HG03571 (cell line): ENCODE results near the gene GLIS2.

Experiments used
- ATAC-seq: cut with Tn5 transposase; IDR thresholded peaks from one replicate; pipeline ENCODE4 v1.9.1; 2021; ENCODE audit not compliant: unreplicated experiment

GLIS2 gene

DNA sequence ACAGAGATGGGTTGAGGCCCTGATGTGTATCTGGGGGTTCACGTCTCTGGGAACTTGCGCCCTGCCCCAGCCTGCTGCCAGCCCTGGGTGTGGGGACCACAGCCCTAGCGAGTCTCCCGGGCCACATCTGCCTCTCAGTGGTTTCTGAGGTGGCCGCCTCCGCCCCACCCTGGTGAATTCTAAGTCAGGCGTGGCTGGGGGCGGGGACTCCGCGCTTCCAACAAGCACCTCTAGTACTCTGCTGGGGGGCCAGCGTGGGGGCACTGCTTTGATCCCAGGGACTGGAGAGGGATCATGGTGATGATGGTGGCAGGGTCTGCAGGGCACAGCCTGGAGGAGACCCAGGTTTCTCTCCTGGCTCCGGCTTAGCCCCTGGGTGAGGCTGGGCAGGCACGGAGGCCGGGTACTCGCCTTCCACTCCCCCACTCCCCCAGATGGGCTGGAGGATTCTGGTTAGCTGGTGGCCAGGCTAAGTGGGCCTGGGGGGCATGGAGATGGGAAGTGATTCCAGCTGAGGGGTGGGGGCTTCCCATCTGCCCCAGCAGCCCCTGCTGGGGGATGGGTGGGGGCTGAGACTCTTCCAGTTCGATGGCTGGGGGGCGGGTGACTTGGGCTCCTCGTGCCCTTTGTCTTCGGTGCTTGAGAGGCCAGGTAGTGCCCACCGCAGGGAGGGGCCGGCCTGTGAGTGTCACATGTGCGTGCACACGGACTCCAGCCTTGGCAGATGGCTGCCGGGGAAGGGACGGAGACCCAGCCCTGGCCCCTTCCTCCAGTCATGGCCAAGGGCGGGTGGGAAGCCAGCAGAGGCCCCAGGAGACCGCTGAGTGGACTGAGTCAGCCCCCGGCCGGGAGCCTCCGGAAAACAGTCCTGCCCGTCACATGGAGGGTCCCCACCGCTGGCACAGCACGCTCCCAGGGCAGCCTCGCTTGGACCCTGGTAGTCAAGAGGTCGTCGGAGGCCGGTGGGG lies 3.9 kb downstream of the GLIS2 start:
- ATAC-seq = peak; percentile 34

DNA sequence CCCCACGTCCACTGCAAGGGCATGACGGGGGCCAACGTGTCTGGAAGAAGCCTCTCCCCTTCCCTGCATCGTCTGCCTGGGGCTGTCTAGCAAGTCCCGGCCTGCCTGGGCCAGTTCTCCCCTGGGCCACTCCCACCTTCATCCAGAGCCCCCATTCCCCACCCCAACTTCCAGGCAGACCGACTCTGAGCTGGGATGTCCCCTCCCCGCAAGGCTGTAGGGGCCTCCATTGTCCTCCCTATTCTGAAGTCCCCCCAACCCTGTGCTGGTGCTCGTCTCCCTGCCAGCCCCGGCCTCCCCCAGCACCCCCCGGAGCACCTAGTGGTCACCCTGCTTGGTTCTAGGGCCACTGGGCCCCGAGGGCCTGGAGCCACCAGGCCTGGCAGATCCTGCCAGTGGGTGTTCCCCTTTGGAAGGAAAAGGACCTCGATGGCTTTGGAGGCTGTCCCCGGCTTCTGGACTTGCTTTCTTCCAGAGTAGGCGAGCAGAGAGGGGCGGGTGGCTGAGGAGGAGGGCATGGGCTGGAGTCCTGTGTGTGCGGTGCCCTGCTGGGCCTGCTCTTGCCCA lies 4.8 kb downstream of the GLIS2 start:
- no peak for ATAC-seq

DNA sequence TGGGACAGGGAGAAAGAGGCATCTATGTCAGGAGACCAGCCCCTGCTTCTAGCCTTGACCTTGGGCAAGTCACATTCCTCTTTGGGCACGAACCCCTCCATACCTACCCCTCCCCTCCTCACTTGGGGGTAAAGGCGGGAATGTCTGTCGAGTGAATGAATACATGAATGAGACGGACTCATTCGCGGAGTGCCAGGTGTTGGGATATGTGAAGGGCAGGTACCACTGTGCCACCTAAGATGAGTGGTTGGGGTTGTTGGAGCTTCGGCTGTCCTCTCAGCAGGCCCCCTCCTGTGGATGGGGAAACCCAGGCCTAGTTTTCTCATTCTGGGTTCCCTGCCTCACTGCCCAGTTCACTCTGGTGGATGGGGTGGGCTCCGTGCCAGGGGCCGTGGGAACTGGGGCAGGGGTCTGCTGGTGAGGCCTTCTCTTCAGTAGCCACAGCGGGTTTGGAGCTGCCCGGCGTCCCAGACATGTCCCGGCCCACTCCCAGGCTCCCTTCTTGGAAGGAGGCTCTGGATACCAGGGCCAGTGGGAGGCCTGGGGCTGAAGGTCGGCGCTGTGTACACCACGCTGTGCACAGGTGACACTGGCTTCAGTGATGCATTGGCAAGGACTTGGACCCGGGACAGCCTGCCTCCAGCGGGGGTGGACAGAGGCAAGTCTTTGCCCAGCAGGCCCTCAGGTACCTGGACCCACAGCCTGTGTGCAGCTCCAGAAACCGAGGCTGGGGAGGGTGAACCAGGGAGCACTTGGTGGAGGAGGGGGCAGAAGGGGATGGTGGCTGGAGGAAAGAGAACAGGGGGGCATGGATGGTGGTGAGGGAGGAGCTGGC lies 5.6 kb downstream of the GLIS2 start:
- ATAC-seq = no peak

DNA sequence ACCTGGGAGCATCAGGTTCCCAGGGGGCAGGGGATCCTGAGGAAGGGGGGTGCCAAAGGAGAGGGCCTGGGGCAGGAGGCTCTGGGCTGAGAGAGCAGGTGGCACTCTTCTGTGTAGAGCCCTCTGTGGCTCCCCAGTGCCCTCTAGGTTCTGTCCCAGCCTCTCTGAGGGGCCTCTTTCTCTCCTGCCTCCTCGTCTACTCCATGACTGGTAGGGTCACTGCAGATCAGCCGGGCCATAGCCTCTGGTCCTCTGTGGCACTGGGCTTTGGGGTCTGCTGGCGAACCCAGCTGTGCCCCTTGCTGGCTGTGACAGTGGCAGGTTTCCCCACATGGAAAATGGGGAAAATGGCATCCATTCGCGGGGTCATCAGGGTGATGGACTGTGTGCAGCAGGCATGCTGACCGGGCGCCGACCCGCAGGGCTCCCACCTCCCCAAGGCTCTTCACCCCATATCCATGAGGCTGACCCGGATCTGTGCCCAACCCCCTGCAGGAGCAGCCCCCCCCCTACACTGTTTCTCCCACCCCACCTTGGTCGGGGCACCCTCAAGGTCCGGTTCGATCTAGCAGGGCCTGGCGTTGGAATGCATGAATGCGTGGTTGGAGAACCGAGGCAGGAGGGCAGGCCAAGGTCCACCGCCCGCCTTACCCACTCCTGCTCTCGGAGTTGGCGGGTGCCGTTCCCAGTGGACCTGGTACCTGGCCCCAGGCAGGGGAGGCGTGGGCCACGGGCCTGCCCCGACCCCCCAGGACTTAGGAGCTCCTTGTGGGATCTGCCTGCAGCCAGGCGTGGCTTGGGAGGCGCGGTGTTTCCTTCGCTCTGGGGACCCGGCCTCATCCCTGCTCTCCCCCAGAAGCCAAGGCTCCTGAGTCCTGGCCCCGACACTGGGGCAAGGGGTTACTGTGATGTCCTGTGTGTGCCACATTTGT lies 6.5 kb downstream of the GLIS2 start:
- no peak for ATAC-seq

DNA sequence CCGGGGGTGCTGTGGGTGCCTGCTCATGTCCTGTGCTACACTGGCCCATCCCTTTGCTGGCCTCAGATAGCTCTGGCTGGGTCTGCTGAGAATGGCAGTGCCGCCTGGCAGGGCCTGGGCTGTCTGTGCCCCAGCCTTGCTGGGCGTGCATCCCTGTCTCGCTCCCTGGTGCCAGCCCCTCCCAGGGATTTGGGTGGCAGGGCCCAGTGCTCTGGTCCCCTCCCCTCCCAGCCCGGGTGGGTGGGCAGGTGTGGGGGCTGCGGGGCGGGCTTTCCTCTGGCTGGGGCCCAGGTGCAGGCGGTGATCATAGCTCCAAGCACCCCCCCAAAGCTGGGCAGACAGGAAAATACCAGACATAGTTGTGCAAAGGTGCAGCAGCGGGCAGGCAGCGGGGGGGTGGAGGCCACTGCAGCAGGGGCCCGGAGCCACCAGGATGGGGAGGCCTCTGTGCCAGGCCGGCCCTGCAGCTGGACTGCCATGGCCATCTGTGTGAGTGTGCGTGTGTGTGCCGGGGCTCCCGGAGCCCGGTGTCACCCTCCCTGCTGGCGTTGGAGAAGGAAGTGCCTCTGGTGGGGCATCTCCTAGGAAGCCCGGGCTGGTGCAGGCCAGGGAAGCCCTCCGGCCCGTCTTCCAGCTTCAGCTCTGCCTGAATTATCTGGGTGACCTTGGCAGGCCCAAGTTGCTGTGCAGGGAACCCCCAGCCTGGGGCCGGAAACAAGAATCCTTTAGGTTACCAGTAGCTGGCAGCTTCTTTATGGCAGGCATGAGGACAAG lies 7.4 kb downstream of the GLIS2 start:
- no peak for ATAC-seq

DNA sequence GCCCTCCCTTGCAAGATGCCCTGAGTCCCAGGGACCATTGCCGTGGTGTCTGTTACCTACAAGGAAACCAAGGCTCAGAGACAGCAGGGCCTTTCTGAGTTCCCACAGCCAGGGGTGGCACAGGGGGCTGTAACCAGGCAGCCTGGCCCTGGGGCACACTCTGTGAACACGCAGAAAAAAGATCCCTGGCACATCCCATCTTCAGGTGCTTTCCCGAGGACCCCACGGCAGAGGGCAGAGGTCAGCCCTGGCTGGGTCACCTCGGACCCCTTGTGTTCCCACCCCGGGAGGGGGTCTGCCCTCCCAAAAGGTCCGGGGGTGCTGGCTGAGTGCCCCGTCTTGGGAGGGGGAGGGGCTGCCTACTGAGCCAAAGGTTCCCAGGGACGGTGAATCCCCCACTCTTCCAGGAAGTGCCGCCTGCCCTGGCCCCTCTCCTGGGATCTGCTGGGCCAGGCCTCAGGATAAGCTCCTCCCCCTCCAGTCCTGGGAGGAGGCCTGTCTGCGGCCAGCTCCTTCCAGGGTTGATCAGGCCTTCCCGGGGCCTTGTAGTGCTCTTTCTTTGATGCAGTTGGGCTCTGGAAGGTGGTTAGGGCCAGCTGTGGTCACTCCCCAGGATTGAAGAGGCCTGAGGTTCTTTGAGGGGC lies 8.1 kb downstream of the GLIS2 start:
- no peak for ATAC-seq

DNA sequence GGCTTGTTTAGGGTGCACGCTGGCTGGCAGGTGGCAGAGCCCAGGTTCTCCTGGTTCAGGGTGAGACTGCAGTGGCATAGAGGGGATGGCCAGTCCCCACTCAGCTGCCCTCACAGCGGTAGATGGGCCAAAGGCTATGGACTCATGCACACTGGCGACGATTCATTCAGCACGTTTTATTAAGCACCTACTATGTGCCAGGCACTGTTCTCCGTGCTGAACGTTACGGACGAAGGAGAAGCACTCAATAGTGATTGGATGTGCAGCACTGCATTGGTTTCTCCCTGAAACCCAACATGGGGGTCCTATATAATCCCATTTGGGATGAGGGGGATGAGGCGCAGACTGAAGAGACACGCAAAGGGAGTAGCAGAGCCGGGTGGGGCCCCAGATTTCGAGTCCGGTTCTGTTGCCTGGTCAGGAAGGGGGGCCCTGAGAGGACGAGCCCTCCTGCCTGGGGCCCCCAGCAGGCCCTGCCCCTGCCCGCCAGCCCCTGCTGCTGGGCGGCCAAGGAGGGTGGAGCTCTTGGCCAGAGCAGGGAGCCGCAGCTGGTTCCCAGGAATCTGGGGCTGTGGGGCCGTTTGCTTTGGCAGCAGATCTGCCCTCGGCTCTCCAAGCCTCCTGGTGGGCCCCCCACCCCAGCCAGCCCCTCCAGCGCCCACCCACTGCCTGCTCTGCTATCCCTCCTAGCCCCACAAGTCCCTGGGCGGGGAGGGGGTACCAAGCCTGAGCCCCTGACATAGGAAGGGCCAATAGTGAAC lies 8.8 kb downstream of the GLIS2 start:
- ATAC-seq = no peak

DNA sequence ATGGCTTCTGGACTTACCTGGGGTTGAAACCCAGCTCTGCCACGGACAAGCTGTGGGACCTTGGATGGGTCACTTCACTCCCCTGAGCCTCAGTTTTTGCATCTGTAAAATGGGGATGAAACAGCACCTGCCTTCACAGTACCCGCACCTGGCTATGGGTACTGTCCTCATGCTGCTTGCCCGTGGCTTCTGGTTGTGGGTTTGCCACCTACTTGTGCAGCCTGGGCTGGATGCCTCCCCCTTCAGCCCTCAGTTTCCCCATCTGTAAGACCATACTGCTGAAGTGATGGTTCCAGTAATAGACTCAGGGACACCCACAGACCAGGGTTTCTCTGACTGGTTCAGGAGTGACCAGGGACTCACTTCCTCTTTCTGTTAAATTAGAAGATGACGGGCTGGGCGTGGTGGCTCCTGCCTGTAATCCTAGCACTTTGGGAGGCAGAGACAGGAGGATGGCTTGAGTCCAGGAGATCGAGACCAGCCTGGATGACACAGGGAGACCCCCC lies 9.4 kb downstream of the GLIS2 start:
- ATAC-seq = no peak

DNA sequence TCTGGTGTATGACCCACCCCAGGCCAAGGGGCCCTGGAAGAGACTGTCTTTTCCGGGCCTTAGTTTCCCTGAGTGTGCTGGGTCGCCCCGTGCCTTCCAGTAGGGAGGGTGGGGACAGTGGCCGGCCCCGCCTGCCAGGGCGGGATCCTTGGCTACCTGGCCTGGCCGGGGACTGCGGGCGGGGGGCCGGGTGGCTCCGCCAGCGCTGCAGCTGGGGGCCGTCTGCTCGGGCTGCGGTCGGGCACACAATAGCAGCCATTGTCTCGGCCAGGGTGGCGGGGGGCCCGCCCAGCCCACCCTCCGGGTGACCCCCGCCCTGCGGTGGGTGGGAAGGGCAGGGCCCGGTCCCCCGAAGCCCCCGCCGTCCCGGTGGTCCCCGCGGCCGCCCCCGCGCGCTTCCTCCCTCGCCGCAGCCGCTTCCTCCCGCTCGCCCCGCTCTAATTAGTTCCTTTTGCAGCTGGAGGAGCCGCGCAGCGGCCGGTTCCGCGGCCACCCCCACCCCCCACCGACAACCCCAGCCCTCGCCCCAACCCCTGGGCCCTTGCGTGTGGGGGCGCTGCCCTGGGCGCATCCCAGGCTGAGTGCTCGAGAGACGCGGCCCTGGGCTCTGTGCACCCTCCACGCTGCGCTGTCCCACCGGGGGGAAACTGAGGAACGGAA lies 11.6 kb downstream of the GLIS2 start:
- no peak for ATAC-seq

DNA sequence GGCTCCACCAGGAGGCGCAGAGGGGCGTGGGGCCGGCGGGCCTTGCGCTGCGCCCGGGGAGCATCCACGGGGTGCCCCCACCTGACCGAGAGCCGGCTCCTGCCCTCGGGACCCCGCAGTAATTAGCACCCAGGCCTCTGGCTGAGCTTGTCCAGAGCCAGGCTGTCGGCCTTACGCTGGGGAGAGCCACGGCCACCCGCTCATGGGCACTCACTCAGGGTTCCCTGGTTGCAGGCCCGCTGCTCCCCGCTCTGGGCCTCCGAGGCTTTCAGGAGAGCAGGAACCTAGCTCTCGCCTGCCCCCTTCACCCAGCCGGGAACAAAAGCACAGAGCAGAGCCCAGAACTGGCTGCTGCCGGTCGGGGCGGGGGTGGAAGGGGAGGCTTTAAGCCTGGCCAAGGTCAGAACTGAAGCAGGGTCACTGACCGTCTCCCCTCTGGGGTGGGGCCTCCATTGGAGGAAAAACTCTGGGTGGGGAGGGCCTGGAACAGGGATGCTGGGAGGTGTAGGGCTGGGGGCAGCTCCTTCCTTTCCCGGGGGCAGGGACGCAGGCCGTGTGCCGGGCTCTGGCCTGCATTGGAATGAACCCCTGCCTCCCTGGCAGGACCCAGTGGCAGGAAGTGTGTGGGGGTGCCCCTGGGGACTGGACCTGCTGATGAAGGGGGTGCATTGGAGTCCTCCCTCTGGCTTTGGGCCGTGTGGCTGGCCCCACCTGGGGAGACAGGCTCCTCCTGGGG lies 12.3 kb downstream of the GLIS2 start:
- ATAC-seq = no peak

DNA sequence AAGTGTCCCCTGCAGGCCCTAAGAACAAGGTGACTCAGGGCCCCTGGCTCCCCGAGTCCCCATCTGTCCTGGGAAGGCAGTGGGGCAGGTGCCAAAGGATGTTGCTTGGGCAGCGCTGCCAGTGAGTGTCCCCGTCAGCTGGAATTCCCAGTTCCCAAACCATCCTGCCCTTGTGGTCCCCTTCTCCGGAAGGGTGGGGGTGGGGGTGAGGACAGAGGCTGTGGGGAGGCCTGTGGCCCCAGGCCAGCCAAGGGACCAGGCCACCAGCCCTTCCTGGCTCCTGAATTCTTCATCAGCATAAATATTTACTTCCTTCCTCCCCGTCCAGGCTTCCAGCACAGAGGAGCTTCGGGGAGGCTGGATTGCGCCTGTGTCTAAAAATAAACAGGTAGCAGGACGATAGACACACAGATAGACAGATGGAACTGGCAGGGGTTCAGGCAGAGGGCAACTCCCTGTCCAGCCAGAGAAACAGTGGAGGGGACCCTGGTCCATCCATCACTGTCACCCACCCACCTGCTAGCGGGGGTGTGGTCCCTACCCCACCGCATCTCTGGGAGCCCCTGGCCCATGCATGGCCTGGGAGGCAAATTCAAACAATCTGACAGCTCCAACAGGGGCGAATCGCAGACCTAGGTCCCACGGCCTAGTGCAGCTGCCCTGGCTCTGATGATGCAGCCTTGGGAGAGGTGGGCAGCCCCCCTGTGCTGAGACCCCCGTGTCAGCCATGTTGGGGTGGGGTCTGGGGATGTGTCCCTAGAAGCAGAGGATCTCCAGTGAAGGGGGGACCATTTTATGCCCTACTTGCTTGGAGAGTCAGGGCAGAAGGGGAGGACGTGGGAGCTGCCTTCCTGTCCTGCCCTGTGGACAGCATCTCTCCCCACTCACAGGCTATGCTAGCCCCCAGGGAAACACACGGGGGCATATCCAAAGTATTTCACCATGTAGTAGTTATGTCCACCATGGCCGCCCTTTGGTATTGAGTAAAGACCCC lies 13.2 kb downstream of the GLIS2 start:
- ATAC-seq = no peak

DNA sequence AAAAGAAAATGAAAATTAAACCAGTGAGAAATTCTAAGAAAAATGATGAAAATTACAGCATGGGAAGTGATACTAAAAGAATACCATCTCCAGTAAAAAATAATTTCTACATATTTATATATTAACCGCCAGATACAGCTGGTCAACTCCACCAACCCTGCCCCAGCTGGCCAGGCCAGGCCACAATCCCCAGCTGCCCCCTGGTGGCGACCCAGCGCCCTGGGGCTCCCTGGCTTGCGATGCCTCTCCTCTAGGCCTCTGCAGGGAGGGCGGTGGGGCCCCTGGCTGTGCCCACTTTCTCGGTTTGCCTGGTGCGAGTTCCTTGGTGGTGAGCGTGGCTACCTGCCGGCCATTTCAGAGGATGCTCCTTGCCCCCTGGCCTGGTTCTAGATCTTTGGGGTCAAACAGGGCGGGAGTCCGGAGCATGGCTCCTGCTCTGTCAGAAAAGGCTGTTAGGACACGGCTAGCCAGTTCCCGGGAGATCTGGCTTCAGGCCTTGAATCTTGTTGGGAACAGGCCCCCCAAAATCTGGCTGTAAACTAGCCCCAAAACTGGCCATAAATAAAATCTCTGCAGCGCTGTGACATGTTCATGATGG lies 14.5 kb downstream of the GLIS2 start:
- no peak for ATAC-seq

DNA sequence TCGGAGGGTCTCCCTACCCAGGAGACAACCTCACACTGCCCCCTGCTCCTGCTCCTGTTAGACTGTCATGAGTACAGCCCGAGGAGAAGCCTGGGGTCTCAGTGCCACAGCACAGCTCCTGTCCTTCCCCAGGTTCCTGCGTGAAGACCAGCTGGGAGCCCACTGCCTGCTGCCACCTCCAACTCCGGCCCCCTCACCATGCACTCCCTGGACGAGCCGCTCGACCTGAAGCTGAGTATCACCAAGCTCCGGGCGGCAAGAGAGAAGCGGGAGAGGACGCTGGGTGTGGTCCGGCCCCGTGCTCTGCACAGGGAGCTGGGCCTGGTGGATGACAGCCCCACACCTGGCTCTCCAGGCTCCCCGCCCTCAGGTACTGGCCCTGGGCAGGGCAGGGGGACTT lies 16.2 kb downstream of the GLIS2 start:
- ATAC-seq = no peak

DNA sequence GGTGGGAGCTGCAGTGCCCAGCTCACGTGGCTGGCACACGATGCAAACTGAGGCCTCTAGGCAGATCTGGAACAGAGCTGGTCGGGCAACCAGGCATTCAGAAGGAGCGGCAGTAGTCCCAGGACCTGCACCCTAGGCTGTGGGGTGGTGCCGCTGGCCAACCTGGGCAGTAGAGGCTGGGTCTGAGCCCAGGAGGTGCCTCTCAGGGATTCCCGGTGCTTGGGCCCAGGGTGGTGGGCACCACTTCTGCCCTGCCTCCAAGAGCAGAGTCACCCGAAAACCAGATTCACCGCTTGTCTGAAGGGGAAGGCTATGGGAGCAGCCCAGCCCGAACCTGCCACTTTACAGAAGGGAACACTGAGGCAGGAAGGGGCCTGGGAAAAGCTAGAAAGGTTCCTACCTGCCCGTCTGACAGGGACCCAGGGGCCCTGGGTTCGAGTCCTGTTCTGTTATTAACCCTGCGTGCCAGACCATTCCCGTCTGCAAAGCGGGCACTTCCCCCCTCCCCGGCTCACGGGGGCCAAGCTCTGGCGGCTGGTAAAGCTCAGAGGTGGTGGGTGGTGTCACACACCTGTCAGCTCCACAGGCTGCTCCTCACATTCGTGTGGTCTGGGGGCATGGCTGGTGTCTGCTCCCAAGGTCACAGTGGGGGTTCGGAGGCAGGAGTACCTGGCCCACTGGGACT lies 16.9 kb downstream of the GLIS2 start:
- no peak for ATAC-seq

DNA sequence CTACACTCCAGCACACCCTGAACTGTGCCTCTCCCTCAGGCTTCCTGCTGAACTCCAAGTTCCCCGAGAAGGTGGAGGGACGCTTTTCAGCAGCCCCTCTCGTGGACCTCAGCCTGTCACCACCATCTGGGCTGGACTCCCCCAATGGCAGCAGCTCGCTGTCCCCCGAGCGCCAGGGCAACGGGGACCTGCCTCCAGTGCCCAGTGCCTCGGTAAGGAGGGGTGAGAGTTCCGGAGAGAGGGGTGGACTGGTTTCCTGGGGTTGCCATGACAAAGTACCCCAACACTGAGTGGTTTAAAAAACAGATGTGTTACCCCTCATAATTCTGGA lies 17.4 kb downstream of the GLIS2 start:
- no peak for ATAC-seq
